ENCODE data around the gene HIVEP1.

Gene HIVEP1

DNA sequence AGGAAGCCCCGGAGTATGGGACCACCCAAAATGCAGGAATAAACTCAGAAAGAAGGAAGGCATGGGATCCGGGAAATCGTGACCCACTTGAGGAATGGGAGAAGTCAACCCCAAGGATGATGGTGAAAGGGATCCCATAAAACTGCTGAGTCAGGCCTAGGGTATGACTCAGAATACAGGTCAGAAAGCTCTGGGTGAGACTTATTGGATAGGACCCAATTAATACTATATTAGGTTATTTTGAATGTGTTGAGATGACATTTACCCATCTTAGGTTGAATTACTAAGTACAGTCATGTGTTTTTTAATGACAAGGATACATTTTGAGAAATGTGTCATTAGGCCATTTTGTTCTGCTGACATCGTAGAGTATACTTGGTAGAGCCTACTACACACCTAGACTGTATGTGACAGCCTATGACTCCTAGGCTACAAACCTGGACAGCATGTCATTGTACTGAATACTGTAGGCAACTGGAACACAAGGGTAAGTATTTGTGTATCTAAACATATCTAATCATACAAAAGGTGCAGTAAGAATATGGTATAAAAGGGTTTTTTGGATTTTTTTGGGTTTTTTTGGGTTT is 17.1 kb upstream of the HIVEP1 start:
- TF ChIP-seq, protein P1, sequence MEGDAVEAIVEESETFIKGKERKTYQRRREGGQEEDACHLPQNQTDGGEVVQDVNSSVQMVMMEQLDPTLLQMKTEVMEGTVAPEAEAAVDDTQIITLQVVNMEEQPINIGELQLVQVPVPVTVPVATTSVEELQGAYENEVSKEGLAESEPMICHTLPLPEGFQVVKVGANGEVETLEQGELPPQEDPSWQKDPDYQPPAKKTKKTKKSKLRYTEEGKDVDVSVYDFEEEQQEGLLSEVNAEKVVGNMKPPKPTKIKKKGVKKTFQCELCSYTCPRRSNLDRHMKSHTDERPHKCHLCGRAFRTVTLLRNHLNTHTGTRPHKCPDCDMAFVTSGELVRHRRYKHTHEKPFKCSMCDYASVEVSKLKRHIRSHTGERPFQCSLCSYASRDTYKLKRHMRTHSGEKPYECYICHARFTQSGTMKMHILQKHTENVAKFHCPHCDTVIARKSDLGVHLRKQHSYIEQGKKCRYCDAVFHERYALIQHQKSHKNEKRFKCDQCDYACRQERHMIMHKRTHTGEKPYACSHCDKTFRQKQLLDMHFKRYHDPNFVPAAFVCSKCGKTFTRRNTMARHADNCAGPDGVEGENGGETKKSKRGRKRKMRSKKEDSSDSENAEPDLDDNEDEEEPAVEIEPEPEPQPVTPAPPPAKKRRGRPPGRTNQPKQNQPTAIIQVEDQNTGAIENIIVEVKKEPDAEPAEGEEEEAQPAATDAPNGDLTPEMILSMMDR (IDR thresholded peaks at IDR 0.05): no peak

DNA sequence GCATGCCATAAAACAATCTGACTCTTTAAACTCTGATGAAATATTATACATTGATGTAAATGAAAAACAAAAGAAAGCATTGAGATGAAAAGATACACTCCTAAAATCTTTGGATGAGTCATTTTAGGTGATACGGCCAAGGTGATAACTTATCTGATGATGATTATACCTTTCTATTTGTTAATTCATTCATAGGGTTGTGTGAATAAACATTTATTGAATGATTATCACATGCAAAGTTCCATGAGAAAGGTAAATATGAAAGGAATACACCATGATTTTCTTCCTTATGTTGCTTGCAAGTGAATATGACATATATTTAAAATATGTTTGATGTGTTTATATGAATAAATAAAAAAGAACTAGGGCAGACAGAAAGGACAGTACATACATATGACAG is 15.4 kb upstream of the HIVEP1 start:
- TF ChIP-seq, protein P1 (IDR thresholded peaks at IDR 0.05): no peak

DNA sequence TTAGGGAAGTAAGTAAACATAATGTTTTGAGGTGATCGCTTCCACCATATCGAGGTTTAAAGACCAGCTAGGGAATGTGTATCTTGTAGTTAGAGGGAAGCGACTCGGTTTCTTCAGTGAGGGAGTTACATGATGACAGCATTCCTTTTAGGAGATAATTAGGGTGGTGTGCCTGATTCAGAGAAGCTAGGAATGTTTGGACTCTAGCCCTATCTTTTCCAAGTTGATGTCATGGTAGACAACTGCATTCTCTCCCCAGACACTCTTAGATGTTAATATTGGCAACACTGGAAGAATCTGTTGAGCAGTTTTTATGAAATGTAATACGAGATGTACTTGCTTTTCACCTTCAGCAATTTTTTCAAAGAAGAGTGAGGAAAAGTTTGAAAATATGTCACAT is 12.9 kb upstream of the HIVEP1 start:
- TF ChIP-seq, protein P1 (IDR thresholded peaks at IDR 0.05): no peak

DNA sequence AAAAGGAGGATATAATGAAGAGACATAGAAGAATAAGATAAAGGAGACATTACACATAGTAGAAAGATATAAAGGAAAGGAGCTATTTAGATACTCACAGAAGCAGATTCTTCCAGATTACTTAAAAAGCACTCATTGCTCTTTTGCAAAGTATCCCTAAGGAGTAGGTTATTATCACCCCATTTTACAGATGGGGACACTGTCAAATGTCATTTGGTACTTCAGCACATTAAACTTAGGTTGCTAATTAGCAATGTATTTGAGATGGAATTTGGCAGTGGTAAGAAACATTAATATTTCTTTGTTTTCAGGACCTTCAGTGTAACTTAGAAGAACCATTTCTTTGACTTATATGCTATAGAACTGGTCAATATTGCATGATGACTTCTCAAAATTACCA is 11.9 kb upstream of the HIVEP1 start:
- TF ChIP-seq, protein P1 (IDR thresholded peaks at IDR 0.05): no peak

DNA sequence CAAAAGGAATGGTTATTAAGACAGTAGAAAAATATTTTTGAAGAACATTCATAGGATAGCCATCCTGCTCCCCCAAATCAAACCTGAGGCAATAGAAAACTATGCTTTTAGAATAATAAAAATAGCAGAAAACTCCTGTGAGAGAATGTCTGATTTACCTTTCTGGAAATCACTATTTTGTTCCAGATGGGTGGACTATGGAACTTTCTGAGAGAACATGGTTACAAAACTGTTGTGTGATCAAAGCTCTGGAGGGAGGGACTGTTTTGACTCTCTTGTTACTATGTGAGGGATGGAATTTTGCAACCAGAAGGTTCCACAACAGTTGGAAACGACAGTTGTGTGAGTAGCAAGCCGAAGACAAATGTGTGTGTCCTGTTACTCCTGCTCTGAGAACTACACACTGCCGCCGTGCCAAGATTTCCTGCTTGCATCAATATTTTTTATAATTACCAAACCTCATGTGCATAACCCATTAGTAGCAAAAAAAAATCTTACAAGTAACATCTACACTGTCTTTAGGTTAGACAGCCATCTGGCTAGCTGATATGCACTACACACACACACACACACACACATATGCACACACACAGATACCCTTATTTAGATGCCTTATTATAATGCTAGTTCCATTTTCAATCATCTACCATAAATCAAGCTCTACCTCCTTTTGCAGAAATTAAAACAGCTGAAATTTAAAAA is 11.0 kb upstream of the HIVEP1 start:
- TF ChIP-seq, protein P1 (IDR thresholded peaks at IDR 0.05): no peak

DNA sequence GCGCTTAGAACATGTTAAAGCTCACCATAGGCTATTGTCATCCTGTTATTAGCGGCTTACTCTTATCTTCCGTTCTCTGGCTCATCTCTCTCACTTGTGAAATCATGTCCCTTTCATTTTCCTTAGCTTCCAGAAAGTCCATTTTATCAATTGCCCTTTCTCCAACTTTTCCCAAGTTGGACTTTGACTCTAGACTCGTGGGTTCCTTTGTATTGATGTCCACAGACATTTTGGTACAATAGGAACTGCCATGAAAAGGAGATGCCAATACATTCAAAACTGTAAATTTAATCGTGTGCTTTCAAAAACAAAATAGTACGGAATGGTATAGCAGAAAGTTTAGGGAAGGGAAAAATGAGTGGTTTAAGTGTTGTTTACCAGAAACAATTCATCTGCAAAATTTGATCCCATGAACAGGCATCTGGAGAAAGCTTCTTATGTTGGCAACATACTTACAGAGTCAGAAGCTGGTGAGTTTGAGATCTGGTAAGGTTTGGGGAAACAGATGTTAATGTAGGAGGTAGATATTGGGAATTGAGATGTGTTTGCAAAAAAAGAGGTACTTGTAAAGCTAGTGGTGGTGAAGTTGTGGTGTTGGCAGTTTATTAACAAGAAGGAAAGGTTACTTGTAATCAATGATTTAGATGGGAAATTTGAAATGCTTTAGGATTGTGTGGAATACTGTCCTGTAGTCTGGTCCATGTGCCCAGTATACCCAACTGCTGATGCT is 10.2 kb upstream of the HIVEP1 start:
- TF ChIP-seq, protein P1 (IDR thresholded peaks at IDR 0.05): no peak

DNA sequence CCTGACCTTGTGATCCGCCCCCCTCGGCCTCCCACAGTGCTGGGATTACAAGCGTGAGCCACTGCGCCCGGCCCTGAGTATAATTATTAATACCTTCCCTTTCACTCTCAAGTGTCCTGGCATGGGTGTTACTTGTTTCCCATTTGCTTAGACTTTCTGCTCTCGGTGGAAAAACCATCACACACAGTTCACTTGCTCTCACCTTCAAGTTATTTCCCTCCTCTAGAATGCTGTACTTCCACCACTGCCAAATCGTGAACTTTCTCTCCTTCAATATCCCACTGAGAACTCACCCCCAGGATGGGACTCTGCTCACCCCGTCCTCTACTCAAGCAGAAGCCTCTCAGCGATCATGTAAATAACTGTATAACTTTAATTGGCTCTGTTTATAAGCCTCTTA is 4.6 kb upstream of the HIVEP1 start:
- TF ChIP-seq, protein P1 (IDR thresholded peaks at IDR 0.05): no peak
